Mucosa of rectum (tissue), 2 donors: Measurements from ENCODE around the gene WDR75.

ENCODE experiments used
- H3K27ac ChIP-seq, 2 donors: one replicate each; pipeline ENCODE4 v1.7.0; 2013; ENCODE audit warnings: inconsistent platforms in 2 of 2, low read depth in 2 of 2, low read length in 2 of 2
- H3K27me3 ChIP-seq, 2 donors: one replicate each; pipeline ENCODE4 v1.7.0; 2013; ENCODE audit warnings: low read length in 2 of 2; ENCODE audit not compliant: control insufficient read depth in 2 of 2, insufficient read depth in 2 of 2
- H3K36me3 ChIP-seq, 2 donors: one replicate each; pipeline ENCODE4 v1.7.0; 2013; ENCODE audit warnings: low read length in 2 of 2; ENCODE audit not compliant: control insufficient read depth in 2 of 2, insufficient read depth in 2 of 2
- H3K4me1 ChIP-seq, 2 donors: one replicate each; pipeline ENCODE4 v1.7.0; 2013; ENCODE audit warnings: low read length in 2 of 2, mild to moderate bottlenecking in 1 of 2; ENCODE audit not compliant: control insufficient read depth in 2 of 2, insufficient read depth in 2 of 2
- H3K4me3 ChIP-seq, 2 donors: one replicate each; pipeline ENCODE4 v1.7.0; 2013; ENCODE audit warnings: low read length in 2 of 2
- H3K9ac ChIP-seq, 2 donors: one replicate each; pipeline ENCODE4 v1.7.0; 2013; ENCODE audit warnings: low read length in 2 of 2, low read depth in 1 of 2, mild to moderate bottlenecking in 1 of 2
- H3K9me3 ChIP-seq, 2 donors: one replicate each; pipeline ENCODE4 v1.7.0; 2013; ENCODE audit warnings: low read length in 2 of 2; ENCODE audit not compliant: control insufficient read depth in 2 of 2
- donor health status: healthy.
- donor health status: Normal muscosa, but diverticular disease.

The WDR75 gene

DNA sequence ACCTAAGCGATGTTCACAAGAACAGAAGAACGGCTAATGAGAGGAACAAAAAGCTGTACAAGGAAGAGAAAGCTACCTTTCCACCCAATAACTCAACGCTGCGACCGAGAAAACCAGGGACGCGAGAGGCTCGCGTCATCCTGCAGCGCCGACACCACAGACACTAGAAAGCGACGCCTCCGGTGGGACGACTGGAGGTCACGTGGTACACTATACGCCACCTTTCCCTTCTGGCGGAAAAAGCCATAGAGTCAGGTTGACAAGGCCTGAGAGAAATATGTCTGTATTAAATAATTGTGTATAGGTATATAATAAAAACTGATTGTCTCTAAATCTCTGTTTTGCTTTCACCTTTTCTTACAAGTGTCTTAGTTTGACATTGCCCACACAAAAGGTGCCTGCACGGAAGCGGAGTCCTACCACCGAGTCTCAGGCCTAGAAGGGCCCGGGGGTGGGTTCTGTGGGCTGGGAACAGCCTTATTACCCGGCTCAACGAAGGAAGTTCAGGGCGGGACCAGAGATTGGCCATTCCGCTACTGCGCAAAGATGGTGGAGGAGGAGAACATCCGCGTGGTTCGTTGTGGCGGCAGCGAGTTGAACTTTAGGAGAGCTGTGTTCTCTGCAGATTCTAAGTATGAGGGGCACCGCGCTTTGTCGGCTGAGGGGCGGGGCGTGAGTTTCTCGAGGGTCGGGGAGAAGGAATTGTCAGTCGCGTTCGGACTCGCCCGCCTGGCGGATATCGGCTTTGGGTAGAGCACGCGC, at the start of gene WDR75:
TSS of gene WDR75 (plus strand) at position 528 of the 762 bp plus-strand sequence. CDS start at position 547, 19 bp downstream.
- Histone ChIP-seq H3K9me3 (no peaks in the 10 kb centered on the region), H3K27ac (peak within 1 kb of the TSS; percentile 93 to 96)

DNA sequence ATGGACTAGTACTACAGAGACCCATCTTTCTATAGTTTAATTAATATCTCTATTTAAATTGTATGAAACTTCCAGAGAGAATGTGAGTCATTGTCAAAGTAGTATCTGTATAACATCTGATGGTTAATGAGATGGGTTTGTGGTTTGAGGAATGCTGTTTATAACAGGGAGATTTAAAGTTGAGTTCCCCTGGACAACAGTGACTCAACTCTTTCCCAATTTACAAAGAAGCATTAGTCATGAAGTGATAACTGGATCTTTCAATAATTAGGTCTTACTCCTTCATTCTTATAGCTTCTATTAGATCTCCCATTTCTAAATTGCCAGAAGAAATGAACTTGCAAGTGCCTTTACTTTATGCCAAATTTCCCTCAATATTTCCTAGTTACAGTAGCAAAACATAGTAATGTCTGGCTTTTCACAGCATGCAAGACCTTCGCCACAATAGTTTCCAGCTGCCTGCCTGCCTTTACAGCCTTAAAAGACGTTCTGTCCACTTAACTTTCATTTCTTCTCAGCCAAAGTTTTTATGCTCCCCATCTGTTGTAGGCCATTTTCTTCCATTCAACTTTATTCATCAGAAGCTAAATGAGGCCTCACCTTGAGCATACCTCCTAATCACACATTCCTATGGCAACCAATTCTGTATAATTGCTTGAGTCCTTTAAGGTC, 47.7 kb upstream of the WDR75 start:
- peak overlapping the region; percentile 25 to 34 for H3K27ac ChIP-seq
- no peak overlapping the region for H3K4me3 ChIP-seq

More for the DNA sequence above, at the start of gene WDR75:
- H3K4me3 ChIP-seq = peak within 1 kb of the TSS; percentile 92 to 98
- peak within 1 kb of the TSS; percentile 90 to 97 for H3K9ac ChIP-seq
- H3K27me3 ChIP-seq = no peaks in the 10 kb centered on the region
- H3K36me3 ChIP-seq = no peaks in the 10 kb centered on the region
- peaks cover 3 to 7% of the 10 kb centered on the region in 2 donors for H3K4me1 ChIP-seq

DNA sequence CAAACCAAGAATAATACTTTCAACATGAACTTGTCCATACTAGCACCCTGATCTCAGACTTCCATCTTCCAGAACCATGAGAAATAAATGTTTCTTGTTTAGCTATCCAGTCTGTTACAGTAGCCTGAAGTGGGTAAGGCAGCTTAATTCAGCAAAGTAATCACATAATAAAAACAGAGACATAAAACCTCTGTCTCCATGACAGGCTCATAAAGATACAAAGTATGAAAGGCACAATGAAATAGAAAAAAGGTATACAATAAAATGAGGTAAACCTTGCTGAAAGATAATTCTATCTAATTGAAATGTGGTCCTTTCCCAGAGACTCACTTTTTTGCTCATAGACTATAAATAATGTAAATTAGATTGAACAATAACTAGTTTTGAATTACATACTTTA, 46.7 kb upstream of the WDR75 start:
- Histone ChIP-seq H3K9ac (no peak overlapping the region), H3K9me3 (no peaks in the 10 kb centered on the region), H3K27me3 (no peaks in the 10 kb centered on the region), H3K36me3 (no peaks in the 10 kb centered on the region), H3K4me3 (no peak overlapping the region), H3K4me1 (peaks cover 0 to 3% of the 10 kb centered on the region in 2 donors), H3K27ac (peak overlapping the region; percentile 6 to 34)

More for the DNA sequence above, 47.7 kb upstream of the WDR75 start:
- Histone ChIP-seq H3K4me1 (peaks cover 0 to 3% of the 10 kb centered on the region in 2 donors), H3K9me3 (no peaks in the 10 kb centered on the region), H3K9ac (no peak overlapping the region), H3K27me3 (no peaks in the 10 kb centered on the region), H3K36me3 (no peaks in the 10 kb centered on the region)

DNA sequence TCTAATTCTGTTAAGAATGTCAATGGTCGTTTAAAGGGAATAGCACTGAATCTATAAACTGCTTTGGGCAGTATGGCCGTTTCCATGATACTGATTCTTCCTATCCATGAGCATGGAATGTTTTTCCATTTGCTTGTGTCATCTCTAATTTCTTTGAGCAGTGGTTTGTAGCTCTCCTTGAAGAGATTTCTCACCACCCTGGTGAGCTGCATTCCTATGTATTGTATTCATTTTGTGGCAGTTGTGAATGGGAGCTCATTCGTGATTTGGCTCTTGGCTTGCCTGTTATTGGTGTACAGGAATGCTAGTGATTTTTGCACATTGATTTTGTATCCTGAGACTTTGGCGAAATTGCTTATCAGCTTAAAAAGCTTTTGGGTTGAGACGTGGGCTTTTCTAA, 38.3 kb upstream of the WDR75 start:
- no peak overlapping the region for H3K27ac ChIP-seq
- H3K36me3 ChIP-seq = no peaks in the 10 kb centered on the region
- H3K9me3 ChIP-seq = no peaks in the 10 kb centered on the region
- no peak overlapping the region for H3K4me3 ChIP-seq
- H3K27me3 ChIP-seq = no peaks in the 10 kb centered on the region
- no peak overlapping the region for H3K9ac ChIP-seq
- no peaks in the 10 kb centered on the region for H3K4me1 ChIP-seq

DNA sequence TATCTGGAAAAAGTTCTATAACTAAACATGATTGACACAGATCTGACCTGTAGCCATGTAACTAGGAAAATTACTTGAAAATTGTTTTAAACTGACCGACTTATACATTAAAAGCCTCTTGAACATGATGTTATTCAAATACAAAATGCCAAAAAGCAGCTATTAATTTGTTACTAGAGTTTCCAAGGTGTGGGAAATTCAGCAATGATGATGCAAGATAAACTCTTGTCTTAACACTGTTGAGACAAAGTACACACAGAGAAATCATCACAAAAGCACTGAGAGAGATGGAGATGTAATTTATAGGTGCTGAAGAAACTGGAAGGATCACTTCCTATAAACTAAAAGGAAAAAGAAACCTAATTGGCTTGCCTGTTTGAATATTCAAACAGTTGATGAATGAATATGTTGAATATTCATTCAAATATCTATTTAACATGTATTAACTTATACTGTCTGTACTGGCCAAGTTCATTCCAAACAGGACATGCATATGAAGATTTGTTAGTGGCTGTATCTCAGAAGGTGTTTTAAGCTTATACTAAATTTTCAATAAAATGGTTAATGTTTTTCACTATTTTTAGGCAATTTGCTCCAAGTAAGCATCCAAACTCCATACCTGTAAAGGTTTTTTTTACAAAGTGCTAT, 34.6 kb upstream of the WDR75 start:
- no peaks in the 10 kb centered on the region for H3K4me1 ChIP-seq
- peak overlapping the region in 1 of 2 donors; percentile 39 for H3K27ac ChIP-seq
- no peaks in the 10 kb centered on the region for H3K27me3 ChIP-seq
- H3K9ac ChIP-seq = no peak overlapping the region
- no peaks in the 10 kb centered on the region for H3K9me3 ChIP-seq
- H3K4me3 ChIP-seq = no peak overlapping the region
- no peaks in the 10 kb centered on the region for H3K36me3 ChIP-seq

DNA sequence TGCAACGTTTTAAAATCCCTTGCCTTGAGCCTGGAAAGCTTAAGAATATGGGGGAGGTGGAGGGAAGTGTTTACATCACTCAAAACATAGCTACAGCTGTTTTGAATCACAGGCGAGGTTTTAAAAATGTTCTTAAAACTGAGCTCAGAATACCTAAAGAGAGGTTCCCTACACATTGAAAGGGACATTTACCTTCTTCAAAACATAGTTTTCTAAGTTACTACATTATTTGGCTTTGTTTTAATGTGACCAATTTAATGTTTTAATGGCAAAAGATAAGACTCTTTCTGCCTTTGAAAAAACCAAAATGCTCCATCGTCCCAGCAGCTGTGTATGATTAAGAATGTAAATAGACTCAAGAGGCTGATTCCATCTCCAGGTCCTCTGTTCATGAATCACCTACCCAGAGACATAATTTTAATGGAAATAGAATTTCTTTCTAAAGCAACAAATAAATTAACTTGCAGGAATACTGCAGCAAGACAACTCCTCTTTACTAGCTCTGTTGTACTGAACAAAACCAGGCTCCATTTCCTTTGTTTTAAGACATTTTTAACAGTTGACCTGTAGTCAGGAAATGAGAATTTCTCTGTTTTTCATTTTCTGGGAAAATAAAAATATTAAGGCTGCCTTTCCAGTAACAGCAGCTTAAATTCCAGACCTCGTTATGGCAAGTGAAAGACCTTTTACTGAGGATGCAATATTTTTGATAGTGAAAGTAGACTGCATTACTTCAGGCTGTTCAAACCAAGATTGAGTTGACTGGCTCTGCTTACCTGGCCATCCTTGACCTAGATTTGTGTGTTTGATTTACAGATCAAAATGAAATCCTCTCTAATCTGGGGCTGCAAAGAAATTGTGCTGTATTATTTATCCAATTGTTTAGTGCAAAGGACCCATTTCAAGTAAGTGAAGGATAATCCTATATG, 33.7 kb upstream of the WDR75 start:
- Histone ChIP-seq H3K36me3 (no peaks in the 10 kb centered on the region), H3K9me3 (no peaks in the 10 kb centered on the region)

DNA sequence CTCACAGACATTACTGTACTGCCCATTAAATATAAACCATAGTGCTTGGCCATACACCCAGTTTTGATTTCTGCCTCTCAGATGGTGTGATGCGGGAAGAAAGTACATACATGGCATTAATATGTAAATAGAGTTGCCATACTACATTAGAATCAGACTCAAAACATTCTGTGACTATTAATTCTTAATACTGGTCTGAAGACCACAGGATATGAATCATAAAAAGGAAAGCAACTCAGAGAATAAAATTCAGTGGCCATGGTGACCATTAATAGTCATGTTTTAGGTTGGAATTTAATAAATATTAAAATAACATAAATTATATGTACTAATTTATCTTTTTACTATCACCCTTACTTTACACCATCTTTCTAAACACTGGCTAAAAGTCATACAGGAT, 33.0 kb upstream of the WDR75 start:
- no peaks in the 10 kb centered on the region for H3K36me3 ChIP-seq
- H3K9ac ChIP-seq = no peak overlapping the region
- H3K27me3 ChIP-seq = no peaks in the 10 kb centered on the region
- H3K27ac ChIP-seq = peak overlapping the region; percentile 21 to 31
- no peaks in the 10 kb centered on the region for H3K9me3 ChIP-seq
- no peaks in the 10 kb centered on the region for H3K4me1 ChIP-seq
- no peak overlapping the region for H3K4me3 ChIP-seq

More for the DNA sequence above, 33.7 kb upstream of the WDR75 start:
- no peak overlapping the region for H3K4me3 ChIP-seq
- peak overlapping the region; percentile 21 to 39 for H3K27ac ChIP-seq
- no peaks in the 10 kb centered on the region for H3K4me1 ChIP-seq
- H3K9ac ChIP-seq = no peak overlapping the region
- H3K27me3 ChIP-seq = no peaks in the 10 kb centered on the region

DNA sequence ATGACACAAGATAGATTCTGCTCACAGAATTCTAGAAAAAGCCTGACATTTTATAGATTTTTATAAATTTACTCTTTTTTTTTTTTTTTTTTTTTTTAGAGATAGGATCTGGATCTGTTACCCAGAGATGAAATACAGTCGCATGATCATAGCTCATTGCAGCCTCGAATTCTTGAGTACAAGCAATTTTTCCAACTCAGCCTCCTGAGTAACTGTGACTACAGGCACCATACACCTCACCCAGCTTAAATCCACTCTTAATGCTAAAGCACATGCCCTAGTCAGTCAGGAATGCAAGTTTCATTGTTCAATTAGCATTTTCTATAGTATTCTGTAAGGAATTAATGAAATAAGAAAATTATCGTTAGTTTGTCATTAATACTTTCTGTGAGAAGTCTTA, 32.1 kb upstream of the WDR75 start:
- no peak overlapping the region for H3K4me3 ChIP-seq
- no peaks in the 10 kb centered on the region for H3K27me3 ChIP-seq
- no peaks in the 10 kb centered on the region for H3K36me3 ChIP-seq
- no peak overlapping the region for H3K27ac ChIP-seq
- no peaks in the 10 kb centered on the region for H3K9me3 ChIP-seq
- H3K9ac ChIP-seq = no peak overlapping the region
- H3K4me1 ChIP-seq = no peaks in the 10 kb centered on the region

DNA sequence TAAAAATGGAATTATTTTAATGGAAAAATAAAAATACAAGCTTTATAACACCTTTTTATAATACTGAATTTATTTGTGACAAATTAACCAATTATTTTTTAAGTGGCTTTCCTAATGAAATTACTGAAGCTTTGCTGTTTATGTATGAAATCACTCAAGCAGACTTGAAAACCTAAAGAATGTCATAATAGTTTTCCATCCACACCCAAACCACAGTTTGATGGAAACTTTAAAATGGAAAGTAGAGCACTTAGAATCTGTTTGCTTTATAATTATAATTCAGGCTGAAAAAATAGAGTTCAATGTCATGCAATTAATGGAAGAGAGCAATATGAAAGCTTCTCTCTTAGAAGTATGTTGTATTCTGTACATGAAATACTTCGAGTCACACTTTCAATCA, 31.6 kb upstream of the WDR75 start:
- Histone ChIP-seq H3K4me1 (no peaks in the 10 kb centered on the region), H3K4me3 (no peak overlapping the region), H3K9me3 (no peaks in the 10 kb centered on the region), H3K9ac (no peak overlapping the region), H3K27ac (no peak overlapping the region), H3K36me3 (no peaks in the 10 kb centered on the region), H3K27me3 (no peaks in the 10 kb centered on the region)
